Hepatocyte (in vitro differentiated cells): ENCODE data around the gene DPP10. TPM values are rescaled to one million over a fixed set of nuclear protein-coding genes. Genes with fewer than 3 reads are reported as not detected.

Experiments used
- DNase-seq: peaks from one replicate; pipeline ENCODE4 v3.0.0-alpha.2; 2016; ENCODE audit warnings: low spot score
- H2AFZ ChIP-seq: fragments of 200-600 bp; sonication (generic); 2 replicates; pipeline ENCODE4 v1.6.0; 2016; ENCODE audit warnings: antibody characterized with exemption, mild to moderate bottlenecking
- H3K27ac ChIP-seq: fragments of 200-600 bp; sonication (generic); 2 replicates; pipeline ENCODE4 v1.5.1; 2016; ENCODE audit warnings: mild to moderate bottlenecking
- H3K27me3 ChIP-seq: fragments of 200-600 bp; sonication (generic); 2 replicates; pipeline ENCODE4 v1.6.1; 2016
- H3K36me3 ChIP-seq: fragments of 200-600 bp; sonication (generic); replicated peaks from 2 replicates; pipeline ENCODE4 v1.5.1; 2016; ENCODE audit warnings: low read depth; ENCODE audit not compliant: insufficient read depth
- H3K4me1 ChIP-seq: fragments of 200-600 bp; sonication (generic); 2 replicates; pipeline ENCODE4 v1.5.1; 2016; ENCODE audit warnings: mild to moderate bottlenecking, moderate library complexity; ENCODE audit not compliant: insufficient read depth
- H3K4me2 ChIP-seq: fragments of 200-600 bp; sonication (generic); 2 replicates; pipeline ENCODE4 v1.6.0; 2016
- H3K4me3 ChIP-seq: fragments of 200-600 bp; sonication (generic); 2 replicates; pipeline ENCODE4 v1.5.1; 2016; ENCODE audit warnings: mild to moderate bottlenecking
- H3K79me2 ChIP-seq: fragments of 200-600 bp; sonication (generic); 2 replicates; pipeline ENCODE4 v1.6.0; 2017; ENCODE audit warnings: mild to moderate bottlenecking
- H3K9me2 ChIP-seq: fragments of 200-600 bp; sonication (generic); replicated peaks from 2 replicates; pipeline ENCODE4 v1.6.0; 2017; ENCODE audit warnings: mild to moderate bottlenecking; ENCODE audit not compliant: insufficient read depth
- H3K9me3 ChIP-seq: fragments of 200-600 bp; sonication (generic); 2 replicates; pipeline ENCODE4 v1.5.1; 2016; ENCODE audit warnings: low read depth, mild to moderate bottlenecking
- H4K20me1 ChIP-seq: fragments of 200-600 bp; sonication (generic); 2 replicates; pipeline ENCODE4 v1.6.0; 2016; ENCODE audit warnings: mild to moderate bottlenecking; ENCODE audit not compliant: insufficient read depth, poor library complexity, severe bottlenecking
- CTCF ChIP-seq: fragments of 200-600 bp; sonication (generic); IDR thresholded peaks from 2 replicates; pipeline ENCODE4 v1.5.1; 2016; ENCODE audit warnings: antibody characterized with exemption, mild to moderate bottlenecking; ENCODE audit not compliant: poor library complexity
- EZH2 ChIP-seq: fragments of 200-600 bp; sonication (generic); IDR thresholded peaks from 2 replicates; pipeline ENCODE4 v1.6.1; 2016; ENCODE audit warnings: antibody characterized with exemption, mild to moderate bottlenecking, borderline replicate concordance
- EZH2phosphoT487 ChIP-seq: fragments of 200-600 bp; sonication (generic); IDR thresholded peaks from one replicate; pipeline ENCODE4 v1.6.1; 2018; ENCODE audit warnings: antibody characterized with exemption, mild to moderate bottlenecking, low read depth, moderate library complexity; ENCODE audit not compliant: unreplicated experiment, severe bottlenecking
- WGBS: methylation state at CpG from one replicate; pipeline ENCODE4 v1.1.6; 2016; ENCODE audit warnings: low lambda C conversion rate; ENCODE audit errors: missing lambda C conversion rate; 5-methylcytosine and 5-hydroxymethylcytosine counted together
- polyA plus RNA-seq: library from polyadenylated mRNA; unstranded; fragments of >200 nt; fragmentation: Nextera tagmentation; extraction: Ambion mirVana; gene quantifications from 2 replicates; pipeline ENCODE4 v1.2.1, GENCODE V29; 2016
- total RNA-seq: library from RNA; depleted of rRNA; stranded (reverse); fragments of >200 nt; gene quantifications from 2 replicates; pipeline ENCODE4 v1.2.3, GENCODE V29; 2014

The DPP10 gene
- total and polyA plus RNA-seq, 2 experiments from 2014 or later = 5.0 to 15.7 TPM

DNA sequence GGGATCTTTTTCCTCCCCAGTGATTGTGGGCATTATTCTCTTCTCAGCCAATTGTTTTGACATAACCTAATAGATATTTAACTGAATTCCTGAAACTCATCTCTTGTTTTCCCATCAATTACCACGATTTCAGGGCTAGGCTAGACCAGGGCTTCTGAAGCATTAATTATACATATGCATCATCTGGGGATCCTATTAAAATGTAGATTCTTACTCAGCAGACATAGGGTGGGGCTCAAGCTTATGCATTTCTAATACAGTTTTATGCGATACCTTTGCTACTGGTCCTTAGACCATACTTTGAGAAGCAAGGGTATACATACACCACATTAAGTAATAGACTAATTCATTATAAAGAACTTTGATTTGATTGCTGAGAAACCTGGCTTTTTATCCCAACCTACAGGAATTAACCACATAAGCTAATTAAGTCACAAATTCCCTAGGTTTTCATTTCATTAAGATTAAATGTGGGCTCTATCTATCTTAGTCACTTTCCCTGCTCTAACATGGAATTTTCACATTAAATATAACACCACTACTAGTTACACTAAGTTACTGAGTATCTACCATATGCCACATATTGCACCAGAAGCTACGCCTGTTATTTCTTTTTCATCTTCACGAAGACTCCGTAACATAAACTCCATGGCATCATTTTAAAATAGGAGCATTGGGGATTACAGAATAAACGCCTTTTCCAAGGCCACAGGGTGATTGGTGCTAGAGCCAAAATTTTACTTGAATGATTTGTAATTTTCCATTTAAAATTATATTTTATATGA lies 417.5 kb downstream of the DPP10 start:
- Histone ChIP-seq H3K27ac (no peak overlapping the region), H3K4me3 (no peak overlapping the region), H3K4me2 (no peak overlapping the region), H3K9me2 (no peaks in the 10 kb centered on the region), H3K27me3 (no peaks in the 10 kb centered on the region), H3K4me1 (no peaks in the 10 kb centered on the region), H3K9me3 (no peaks in the 10 kb centered on the region), H3K79me2 (no peaks in the 10 kb centered on the region), H2AFZ (no peak overlapping the region), H4K20me1 (no peaks in the 10 kb centered on the region), H3K36me3 (no peaks in the 10 kb centered on the region)
- no peak for TF ChIP-seq CTCF
- TF ChIP-seq EZH2phosphoT487 = no peak
- TF ChIP-seq EZH2 = no peak
- WGBS = 89% methylated on average over 6 of the region's 6 CpGs
- DNase-seq = no peak

DNA sequence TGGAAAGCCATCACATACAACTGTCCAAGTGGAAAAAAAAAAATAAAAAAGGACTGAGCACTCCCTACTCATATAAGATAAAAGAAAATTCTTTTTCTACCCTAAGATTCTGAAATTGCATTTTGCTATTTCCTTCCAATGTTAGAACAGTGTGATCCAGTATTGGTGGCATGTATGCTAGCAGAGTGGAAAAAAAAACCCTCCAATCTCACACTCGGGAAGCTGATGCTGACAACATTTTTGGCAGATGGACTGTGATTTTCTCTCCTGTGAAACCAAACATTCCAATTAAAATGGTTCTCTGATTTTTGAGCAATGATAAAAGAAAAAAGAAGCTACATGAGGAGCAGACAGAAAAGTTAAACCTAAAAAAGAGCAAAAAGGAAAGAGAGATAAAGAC lies 419.8 kb downstream of the DPP10 start:
- 81% methylated on average over 1 of the region's 1 CpG for WGBS
- no peaks in the 10 kb centered on the region for H3K79me2 ChIP-seq
- no peak for TF ChIP-seq CTCF
- TF ChIP-seq EZH2 = no peak
- no peak for TF ChIP-seq EZH2phosphoT487
- no peaks in the 10 kb centered on the region for H3K4me1 ChIP-seq
- H3K9me2 ChIP-seq = no peaks in the 10 kb centered on the region
- no peak overlapping the region for H3K27ac ChIP-seq
- no peak overlapping the region for H3K4me3 ChIP-seq
- H3K9me3 ChIP-seq = no peaks in the 10 kb centered on the region
- no peaks in the 10 kb centered on the region for H3K27me3 ChIP-seq
- H3K36me3 ChIP-seq = no peaks in the 10 kb centered on the region
- no peak overlapping the region for H2AFZ ChIP-seq
- H4K20me1 ChIP-seq = no peaks in the 10 kb centered on the region
- no peak overlapping the region for H3K4me2 ChIP-seq
- no peak for DNase-seq

GRCh38 chr2:114864901-114865300 lies 422.5 kb downstream of the DPP10 start:
- no peak overlapping the region for H3K4me2 ChIP-seq
- TF ChIP-seq EZH2phosphoT487 (no peak), CTCF (no peak), EZH2 (no peak)
- H3K36me3 ChIP-seq = no peaks in the 10 kb centered on the region
- no peak overlapping the region for H3K27ac ChIP-seq
- no peak overlapping the region for H2AFZ ChIP-seq
- no peaks in the 10 kb centered on the region for H3K9me2 ChIP-seq
- no peaks in the 10 kb centered on the region for H3K9me3 ChIP-seq
- no peaks in the 10 kb centered on the region for H3K79me2 ChIP-seq
- H4K20me1 ChIP-seq = no peaks in the 10 kb centered on the region
- no peaks in the 10 kb centered on the region for H3K4me1 ChIP-seq
- H3K4me3 ChIP-seq = no peak overlapping the region
- 79% methylated on average over 5 of the region's 5 CpGs for WGBS
- no peaks in the 10 kb centered on the region for H3K27me3 ChIP-seq
- no peak for DNase-seq
